Ishikawa (cell line): ENCODE measurements around the gene CEACAM8.

Experiments
- CEBPB ChIP-seq: IDR thresholded peaks from 2 replicates; pipeline ENCODE4 v1.6.1; 2012
- CREB1 ChIP-seq: IDR thresholded peaks from 2 replicates; pipeline ENCODE4 v1.6.1; 2012; ENCODE audit warnings: low read depth
- EGR1 ChIP-seq: IDR thresholded peaks from 2 replicates; pipeline ENCODE4 v1.6.1; 2012
- EP300 ChIP-seq: IDR thresholded peaks from 2 replicates; pipeline ENCODE4 v1.6.1; 2012; ENCODE audit warnings: borderline replicate concordance
- FOXM1 ChIP-seq: IDR thresholded peaks from 2 replicates; pipeline ENCODE4 v1.6.1; 2012; ENCODE audit warnings: low read depth, borderline replicate concordance
- MAX ChIP-seq: IDR thresholded peaks from 2 replicates; pipeline ENCODE4 v1.6.1; 2012
- NFIC ChIP-seq: IDR thresholded peaks from 2 replicates; pipeline ENCODE4 v1.6.1; 2012
- RAD21 ChIP-seq: IDR thresholded peaks from 2 replicates; pipeline ENCODE4 v1.6.1; 2012; ENCODE audit warnings: low read depth
- REST ChIP-seq: IDR thresholded peaks from 2 replicates; pipeline ENCODE4 v1.6.1; 2012; ENCODE audit warnings: low read depth, mild to moderate bottlenecking
- TAF1 ChIP-seq: IDR thresholded peaks from 2 replicates; pipeline ENCODE4 v1.6.1; 2012; ENCODE audit warnings: low read depth, mild to moderate bottlenecking
- TCF12 ChIP-seq: IDR thresholded peaks from 2 replicates; pipeline ENCODE4 v1.6.1; 2012; ENCODE audit warnings: low read depth
- USF1 ChIP-seq: IDR thresholded peaks from 2 replicates; pipeline ENCODE4 v1.6.1; 2012
- ZBTB7A ChIP-seq: IDR thresholded peaks from 2 replicates; pipeline ENCODE4 v1.6.1; 2012; ENCODE audit warnings: low read depth

- no peak for TF ChIP-seq EP300
- no peak for TF ChIP-seq RAD21
- no peak for TF ChIP-seq EGR1
- no peak for TF ChIP-seq MAX
- TF ChIP-seq TAF1: no peak
- no peak for TF ChIP-seq USF1
- TF ChIP-seq REST: no peak
- TF ChIP-seq CEBPB: no peak
- TF ChIP-seq CREB1: no peak
- no peak for TF ChIP-seq TCF12
- no peak for TF ChIP-seq FOXM1
- no peak for TF ChIP-seq NFIC
- no peak for TF ChIP-seq ZBTB7A
Observed at GRCh38 chr19:42626181-42626580, 31.5 kb upstream of the CEACAM8 start.
